ENCODE results near the gene GABBR2. TPM values are rescaled to one million over a fixed set of nuclear protein-coding genes. Genes with fewer than 3 reads are reported as not detected.

GABBR2 gene
- 0.69 and 0.74 TPM in 2 replicates for total RNA-seq (2014; rRNA removed; shearing (Covaris generic))

GRCh38 chr9:98708933-98709911 lies at the start of gene GABBR2:
TSS of gene GABBR2 (minus strand) at chr9:98708935. CDS start at chr9:98708737, 198 bp downstream.
- no peak for DNase-seq (ENCODE audit: low spot score)

GRCh38 chr9:98755006-98755618 lies 46.4 kb upstream of the GABBR2 start:
- DNase-seq (ENCODE audit: low spot score): no peak

- DNase-seq (ENCODE audit: low spot score): no peak
Observed at GRCh38 chr9:98751210-98751609, 42.5 kb upstream of the GABBR2 start.

GRCh38 chr9:98750364-98751060 lies 41.8 kb upstream of the GABBR2 start:
- DNase-seq (ENCODE audit: low spot score): no peak

- DNase-seq (ENCODE audit: low spot score): no peak
Observed at GRCh38 chr9:98747476-98747875, 38.7 kb upstream of the GABBR2 start.

GRCh38 chr9:98745470-98745869 lies 36.7 kb upstream of the GABBR2 start:
- DNase-seq (ENCODE audit: low spot score): no peak

- DNase-seq (ENCODE audit: low spot score): no peak
Observed at GRCh38 chr9:98743818-98744611, 35.3 kb upstream of the GABBR2 start.

GRCh38 chr9:98743329-98743728 lies 34.6 kb upstream of the GABBR2 start:
- DNase-seq (ENCODE audit: low spot score): no peak

GRCh38 chr9:98742325-98743280 lies 33.9 kb upstream of the GABBR2 start:
- peak; percentile 28 for DNase-seq (ENCODE audit: low spot score)

- DNase-seq (ENCODE audit: low spot score): no peak
Observed at GRCh38 chr9:98740226-98740881, 31.6 kb upstream of the GABBR2 start.

GRCh38 chr9:98738741-98739140 lies 30.0 kb upstream of the GABBR2 start:
- no peak for DNase-seq (ENCODE audit: low spot score)

- no peak for DNase-seq (ENCODE audit: low spot score)
Observed at GRCh38 chr9:98736226-98736625, 27.5 kb upstream of the GABBR2 start.

- DNase-seq (ENCODE audit: low spot score): no peak
Observed at GRCh38 chr9:98732801-98733200, 24.1 kb upstream of the GABBR2 start.

- no peak for DNase-seq (ENCODE audit: low spot score)
Observed at GRCh38 chr9:98732091-98732490, 23.4 kb upstream of the GABBR2 start.

- DNase-seq (ENCODE audit: low spot score): no peak
Observed at GRCh38 chr9:98730871-98731270, 22.1 kb upstream of the GABBR2 start.

- DNase-seq (ENCODE audit: low spot score): no peak
Observed at GRCh38 chr9:98728500-98728899, 19.8 kb upstream of the GABBR2 start.

GRCh38 chr9:98727428-98727827 lies 18.7 kb upstream of the GABBR2 start:
- DNase-seq (ENCODE audit: low spot score): no peak

GRCh38 chr9:98726735-98727134 lies 18.0 kb upstream of the GABBR2 start:
- DNase-seq (ENCODE audit: low spot score): peak; percentile 24

- no peak for DNase-seq (ENCODE audit: low spot score)
Observed at GRCh38 chr9:98724810-98725530, 16.2 kb upstream of the GABBR2 start.

Data from A172 (cell line).